Measurements from ENCODE around the gene ANKH.

GRCh38 chr5:14730881-14731280 is 140.7 kb downstream of the ANKH start:
- TF ChIP-seq CTCF (IDR thresholded peaks at IDR 0.05; ENCODE audit: borderline replicate concordance, extremely low read depth, low read length, poor library complexity, severe bottlenecking) (no peak), EZH2 (IDR thresholded peaks at IDR 0.05; ENCODE audit: borderline replicate concordance, low read depth, low read length, severe bottlenecking) (no peak)

Data from DND-41 (cell line).